ENCODE data around the gene NFXL1. TPM values are rescaled to one million over a fixed set of nuclear protein-coding genes. Genes with fewer than 3 reads are reported as not detected.

NFXL1 gene
- total and polyA plus RNA-seq, 2 of the 4 experiments (the other 2 are of a cell fraction) = 13.9 to 23.1 TPM

GRCh38 chr4:47863486-47863885 is 50.9 kb downstream of the NFXL1 start:
- Histone ChIP-seq H3K56ac (ENCODE audit: extremely low read depth, insufficient read depth, low read length) (0 out of 2 replicates have a peak overlapping the region, but pooled peaks have one; percentile 54), H4K8ac (ENCODE audit: low read depth in 2 of 2, low read length in 2 of 2) (peak overlapping the region; percentile 74 to 93), H3K4ac (ENCODE audit: low read depth, low read length) (peak overlapping the region; percentile 91), H4K20me1 (ENCODE audit: insufficient read depth, low read length) (no peaks in the 10 kb centered on the region), H2BK5ac (ENCODE audit: low read depth, low read length, poor library complexity, severe bottlenecking) (peak overlapping the region; percentile 98), H2AK9ac (replicated peaks; ENCODE audit: low read depth, low read length, poor library complexity) (no peak overlapping the region), H4K91ac (ENCODE audit: insufficient read depth, low read depth, low read length) (peak overlapping the region; percentile 91), H3K14ac (replicated peaks; ENCODE audit: low read depth, low read length) (peak overlapping the region; percentile 93), H2BK20ac (ENCODE audit: low read depth, low read length) (peak overlapping the region; percentile 94), H2BK120ac (ENCODE audit: low read depth, low read length) (peak overlapping the region; percentile 90), H3K18ac (ENCODE audit: low read depth, low read length) (peak overlapping the region; percentile 32; the same call in 1 of the 2 replicates), H3K9me3 (ENCODE audit: control insufficient read depth, insufficient read depth, low read length) (no peaks in the 10 kb centered on the region), H3K4me3 (ENCODE audit: insufficient read depth, low read depth, low read length) (no peak overlapping the region), H3K27me3 (ENCODE audit: control insufficient read depth, insufficient read depth, low read length) (no peaks in the 10 kb centered on the region), H3K9me1 (ENCODE audit: insufficient read depth, low read length) (peaks cover 2% of the 10 kb centered on the region; the same call in 1 of the 2 replicates), H3K4me1 (ENCODE audit: control insufficient read depth, insufficient read depth, low read length) (peaks cover 15% of the 10 kb centered on the region), H4K5ac (ENCODE audit: low read depth, low read length) (peak overlapping the region; percentile 58), H3K27ac (ENCODE audit: insufficient read depth, low read length) (peak overlapping the region; percentile 65; the same call in 1 of the 2 replicates), H3K4me2 (ENCODE audit: low read depth, low read length) (no peak overlapping the region), H3K9ac (ENCODE audit: low read depth, low read length) (no peak overlapping the region), H2BK15ac (ENCODE audit: low read depth, low read length) (peak overlapping the region; percentile 93; the same call in 2 of the 3 replicates), H2AK5ac (ENCODE audit: low read depth, low read length) (peak overlapping the region; percentile 92; the same call in 1 of the 2 replicates), H3K23ac (ENCODE audit: low read depth, low read length) (peak overlapping the region; percentile 83; the same call in 1 of the 2 replicates), H2AFZ (replicated peaks; ENCODE audit: low read length, poor library complexity) (no peak overlapping the region), H3K36me3 (ENCODE audit: control insufficient read depth, insufficient read depth, low read length) (peaks cover 11% of the 10 kb centered on the region), H3K79me1 (ENCODE audit: low read depth in 1 of 2, low read length in 2 of 2) (peaks cover 8 to 17% of the 10 kb centered on the region in 2 experiments; a peak in 3 of 4 replicates)
- intact Hi-C loops (cut with micrococcal nuclease) (no loop called here), dilution Hi-C loops (cut with HindIII; ENCODE audit: low sequenced_read_pairs, unreplicated experiment) (no loop called here), in situ Hi-C loops (cut with MboI; ENCODE audit: low sequenced_read_pairs) (loop anchor here (25.0 kb wide), 1 partner anchor 499 kb away; no protein-coding TSS in a partner anchor)
- BruUV-seq (replicated peaks) = no TSS peak
- ChIA-PET CTCF (no interaction called here), POLR2A (ENCODE audit: unreplicated experiment) (no interaction called here)
- peak; percentile 38 for ATAC-seq (ENCODE audit: low read depth)
- no CpG with 5 or more reads among the region's 4 CpGs for WGBS, 2 experiments (ENCODE audit: extremely low coverage in 2 of 2, insufficient read length in 1 of 2)
- TF ChIP-seq SMC3 (IDR thresholded peaks at IDR 0.05; ENCODE audit: low read depth, low read length) (no peak), RCOR1 (IDR thresholded peaks at IDR 0.05; ENCODE audit: insufficient replicate concordance, low read length) (no peak), BHLHE40 (IDR thresholded peaks at IDR 0.05; ENCODE audit: low read depth, low read length) (no peak), ELK1 (IDR thresholded peaks at IDR 0.05; ENCODE audit: borderline replicate concordance, low read depth, low read length) (no peak), POLR2A (IDR thresholded peaks at IDR 0.05; ENCODE audit: low read depth, low read length) (no peak), FOS (IDR thresholded peaks at IDR 0.05; ENCODE audit: low read depth, low read length) (no peak), MAFK (IDR thresholded peaks at IDR 0.05; ENCODE audit: low read depth, low read length) (no peak), CTCF (conservative IDR thresholded peaks at IDR 0.05; ENCODE audit: low read depth, low read length) (no peak), USF2 (IDR thresholded peaks at IDR 0.05; ENCODE audit: low read depth, low read length) (no peak)
- DNase-seq = no peak
